ENCODE results near the gene MT1M.

The MT1M gene

DNA sequence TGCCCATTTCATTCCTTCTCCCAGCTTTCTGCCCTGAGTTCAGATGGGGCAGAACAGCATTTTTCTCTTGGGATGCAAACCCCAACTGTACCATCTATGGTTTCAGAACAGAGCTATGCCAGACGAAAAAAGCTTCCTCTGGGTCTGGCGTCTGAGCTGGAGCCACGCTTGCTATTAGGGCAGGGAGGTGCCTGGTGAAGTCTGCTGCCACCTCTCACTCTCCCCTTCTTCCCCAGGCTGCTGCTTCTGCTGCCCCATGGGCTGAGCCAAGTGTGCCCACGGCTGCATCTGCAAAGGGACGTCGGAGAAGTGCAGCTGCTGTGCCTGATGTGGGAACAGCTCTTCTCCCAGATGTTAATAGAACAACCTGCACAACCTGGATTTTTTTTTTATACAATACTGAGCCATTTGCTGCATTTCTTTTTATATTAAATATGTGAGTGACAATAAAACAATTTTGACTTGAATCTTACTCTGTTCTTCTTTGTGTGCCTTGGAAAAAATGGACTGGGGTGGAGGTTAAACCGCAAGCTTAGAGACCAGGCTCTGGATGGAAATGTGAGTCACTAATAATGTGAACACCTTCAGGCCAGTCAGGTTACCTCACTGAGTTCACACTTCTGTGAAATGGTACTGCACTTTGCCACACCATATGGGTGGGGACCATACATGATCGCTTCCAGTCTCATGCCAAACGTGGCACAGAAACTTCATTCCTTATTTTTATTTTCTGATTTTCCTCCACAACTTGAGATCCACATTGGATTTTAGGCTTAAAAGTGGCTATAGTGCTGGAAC is 4.4 kb downstream of the MT1M start:
- DNase-seq (ENCODE audit: low read depth in 1 of 2, low spot score in 1 of 2): no peak
- in situ Hi-C loops (cut with HindIII; ENCODE audit: low pct_unique_long_range_greater_than_20kb, low sequenced_read_pairs): no loop called here
- TF ChIP-seq JUND (IDR thresholded peaks at IDR 0.05; ENCODE audit: low read depth): no peak

- in situ Hi-C loops (cut with HindIII; ENCODE audit: low pct_unique_long_range_greater_than_20kb, low sequenced_read_pairs): no loop called here
- no peak for DNase-seq (ENCODE audit: low read depth in 1 of 2, low spot score in 1 of 2)
- no peak for TF ChIP-seq JUND (IDR thresholded peaks at IDR 0.05; ENCODE audit: low read depth)
These were observed 5.6 kb downstream of the MT1M start, which contains the start of gene MT1A for GRCh38 chr16:56637814-56638750. Gene MT1A, plus strand, starts transcription at chr16:56638666. Its CDS starts 73 bp downstream, at chr16:56638739.

DNA sequence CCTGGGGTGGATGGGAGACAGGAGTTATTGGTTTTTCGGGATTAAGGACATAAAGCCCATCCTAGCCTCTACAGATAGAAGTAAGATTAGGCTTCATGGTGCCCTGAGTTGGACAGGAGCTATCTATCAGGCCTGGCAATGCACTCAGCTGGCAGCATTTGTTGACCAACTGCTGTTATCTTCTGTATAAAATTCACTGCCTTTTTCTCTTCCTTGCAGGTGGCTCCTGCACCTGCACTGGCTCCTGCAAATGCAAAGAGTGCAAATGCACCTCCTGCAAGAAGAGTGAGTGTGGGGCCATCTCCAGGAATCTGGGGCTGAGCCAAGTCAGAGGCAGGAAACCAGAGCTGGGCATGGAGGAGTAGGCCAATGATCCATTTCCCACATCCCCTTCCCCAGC is 6.6 kb downstream of the MT1M start:
- in situ Hi-C loops (cut with HindIII; ENCODE audit: low pct_unique_long_range_greater_than_20kb, low sequenced_read_pairs): no loop called here
- TF ChIP-seq JUND (IDR thresholded peaks at IDR 0.05; ENCODE audit: low read depth): no peak
- DNase-seq (ENCODE audit: low read depth in 1 of 2, low spot score in 1 of 2): no peak

DNA sequence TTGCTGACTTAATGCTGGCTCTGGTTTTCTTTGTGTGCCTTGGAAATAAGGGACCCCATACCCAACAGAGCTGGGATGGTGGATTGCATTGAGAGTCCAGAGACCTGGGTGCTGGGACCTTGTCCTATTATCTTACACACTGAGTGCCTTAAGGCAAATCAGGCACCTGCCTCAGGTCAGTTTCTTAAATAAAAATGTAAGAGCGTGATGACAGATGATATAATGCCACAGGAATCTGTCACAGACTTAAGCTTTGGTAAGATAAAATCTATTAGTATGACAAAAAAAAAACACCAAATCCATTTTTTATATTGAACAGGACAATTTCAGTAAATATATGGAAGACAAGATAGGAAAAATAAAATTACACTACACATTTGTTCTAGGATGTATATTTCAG is 7.6 kb downstream of the MT1M start:
- DNase-seq (ENCODE audit: low read depth in 1 of 2, low spot score in 1 of 2): no peak
- TF ChIP-seq JUND (IDR thresholded peaks at IDR 0.05; ENCODE audit: low read depth): no peak
- in situ Hi-C loops (cut with HindIII; ENCODE audit: low pct_unique_long_range_greater_than_20kb, low sequenced_read_pairs): no loop called here

DNA sequence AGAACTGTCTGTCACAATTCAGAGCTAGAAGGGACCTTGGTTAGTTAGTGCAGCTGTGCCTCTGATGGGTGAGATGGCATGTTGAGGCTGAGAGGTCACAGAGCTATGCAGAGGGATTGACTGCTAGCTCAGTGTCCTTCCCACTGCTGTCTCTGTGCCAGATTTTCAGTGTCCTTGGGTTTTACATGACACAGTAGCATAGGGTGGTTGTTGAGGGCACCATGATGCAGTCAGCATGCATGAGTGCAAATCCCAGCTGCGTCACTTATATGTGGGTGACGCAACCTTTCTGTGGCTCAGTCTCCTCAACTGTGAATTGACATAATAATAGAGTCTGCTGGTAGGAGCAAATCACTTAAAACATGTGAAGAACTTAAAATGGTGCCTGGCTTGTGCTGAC is 8.7 kb downstream of the MT1M start:
- TF ChIP-seq JUND (IDR thresholded peaks at IDR 0.05; ENCODE audit: low read depth): no peak
- DNase-seq (ENCODE audit: low read depth in 1 of 2, low spot score in 1 of 2): no peak
- in situ Hi-C loops (cut with HindIII; ENCODE audit: low pct_unique_long_range_greater_than_20kb, low sequenced_read_pairs): no loop called here

GRCh38 chr16:56643080-56643778 is 10.8 kb downstream of the MT1M start:
- no peak for TF ChIP-seq JUND (IDR thresholded peaks at IDR 0.05; ENCODE audit: low read depth)
- in situ Hi-C loops (cut with HindIII; ENCODE audit: low pct_unique_long_range_greater_than_20kb, low sequenced_read_pairs): no loop called here
- peak; percentile 57 to 82 for DNase-seq (ENCODE audit: low read depth in 1 of 2, low spot score in 1 of 2)

GRCh38 chr16:56643833-56644232 is 11.4 kb downstream of the MT1M start:
- no peak for TF ChIP-seq JUND (IDR thresholded peaks at IDR 0.05; ENCODE audit: low read depth)
- DNase-seq (ENCODE audit: low read depth in 1 of 2, low spot score in 1 of 2): no peak
- in situ Hi-C loops (cut with HindIII; ENCODE audit: low pct_unique_long_range_greater_than_20kb, low sequenced_read_pairs): no loop called here

GRCh38 chr16:56645311-56645710 is 12.9 kb downstream of the MT1M start:
- DNase-seq (ENCODE audit: low read depth in 1 of 2, low spot score in 1 of 2): no peak
- no peak for TF ChIP-seq JUND (IDR thresholded peaks at IDR 0.05; ENCODE audit: low read depth)
- in situ Hi-C loops (cut with HindIII; ENCODE audit: low pct_unique_long_range_greater_than_20kb, low sequenced_read_pairs): no loop called here

DNA sequence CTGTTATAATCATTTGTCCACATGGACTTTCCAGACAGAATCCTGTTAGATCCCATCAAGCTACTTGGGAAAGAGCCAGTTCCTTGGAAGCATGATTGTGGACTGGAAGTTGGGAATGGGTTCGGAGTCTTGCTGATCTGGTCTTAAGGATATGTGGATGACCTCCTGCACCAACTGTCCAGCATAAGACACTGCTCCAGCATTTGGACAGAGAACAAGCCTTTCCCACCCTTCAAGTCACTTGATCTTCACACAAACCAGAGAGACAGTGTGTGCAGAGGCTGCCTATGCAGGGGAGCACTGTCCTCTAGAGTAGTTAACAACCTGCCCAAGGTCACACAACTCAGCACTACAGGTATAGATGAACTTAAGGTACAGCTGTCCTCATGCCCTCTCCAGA is 13.4 kb downstream of the MT1M start:
- no peak for DNase-seq (ENCODE audit: low read depth in 1 of 2, low spot score in 1 of 2)
- TF ChIP-seq JUND (IDR thresholded peaks at IDR 0.05; ENCODE audit: low read depth): no peak
- in situ Hi-C loops (cut with HindIII; ENCODE audit: low pct_unique_long_range_greater_than_20kb, low sequenced_read_pairs): no loop called here

GRCh38 chr16:56647641-56648431 is 15.4 kb downstream of the MT1M start:
- no peak for DNase-seq (ENCODE audit: low read depth in 1 of 2, low spot score in 1 of 2)
- in situ Hi-C loops (cut with HindIII; ENCODE audit: low pct_unique_long_range_greater_than_20kb, low sequenced_read_pairs): no loop called here
- no peak for TF ChIP-seq JUND (IDR thresholded peaks at IDR 0.05; ENCODE audit: low read depth)

DNA sequence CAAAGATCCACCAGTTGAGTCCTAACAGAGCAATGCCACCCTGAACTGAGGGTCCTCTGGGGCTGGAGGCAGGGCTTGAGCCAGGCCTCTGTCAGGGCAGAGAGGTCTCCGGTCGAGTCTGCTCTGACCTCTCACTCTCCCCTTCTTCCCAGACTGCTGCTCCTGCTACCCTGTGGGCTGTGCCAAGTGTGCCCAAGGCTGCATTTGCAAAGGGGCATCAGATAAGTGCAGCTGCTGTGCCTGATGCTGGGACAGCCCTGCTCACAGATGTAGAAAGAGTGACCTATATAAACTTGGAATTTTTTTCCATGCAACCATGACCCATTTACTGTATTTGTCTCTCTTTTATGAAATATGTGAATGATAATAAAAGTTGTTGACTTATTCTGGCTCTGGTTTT is 16.8 kb downstream of the MT1M start:
- no peak for DNase-seq (ENCODE audit: low read depth in 1 of 2, low spot score in 1 of 2)
- TF ChIP-seq JUND (IDR thresholded peaks at IDR 0.05; ENCODE audit: low read depth): no peak
- in situ Hi-C loops (cut with HindIII; ENCODE audit: low pct_unique_long_range_greater_than_20kb, low sequenced_read_pairs): no loop called here

GRCh38 chr16:56649820-56650219 is 17.4 kb downstream of the MT1M start:
- in situ Hi-C loops (cut with HindIII; ENCODE audit: low pct_unique_long_range_greater_than_20kb, low sequenced_read_pairs): no loop called here
- no peak for TF ChIP-seq JUND (IDR thresholded peaks at IDR 0.05; ENCODE audit: low read depth)
- peak in 1 of 2 experiments; percentile 64 for DNase-seq (ENCODE audit: low read depth in 1 of 2, low spot score in 1 of 2)
